Measurements from ENCODE around the gene CEP152.

DNA sequence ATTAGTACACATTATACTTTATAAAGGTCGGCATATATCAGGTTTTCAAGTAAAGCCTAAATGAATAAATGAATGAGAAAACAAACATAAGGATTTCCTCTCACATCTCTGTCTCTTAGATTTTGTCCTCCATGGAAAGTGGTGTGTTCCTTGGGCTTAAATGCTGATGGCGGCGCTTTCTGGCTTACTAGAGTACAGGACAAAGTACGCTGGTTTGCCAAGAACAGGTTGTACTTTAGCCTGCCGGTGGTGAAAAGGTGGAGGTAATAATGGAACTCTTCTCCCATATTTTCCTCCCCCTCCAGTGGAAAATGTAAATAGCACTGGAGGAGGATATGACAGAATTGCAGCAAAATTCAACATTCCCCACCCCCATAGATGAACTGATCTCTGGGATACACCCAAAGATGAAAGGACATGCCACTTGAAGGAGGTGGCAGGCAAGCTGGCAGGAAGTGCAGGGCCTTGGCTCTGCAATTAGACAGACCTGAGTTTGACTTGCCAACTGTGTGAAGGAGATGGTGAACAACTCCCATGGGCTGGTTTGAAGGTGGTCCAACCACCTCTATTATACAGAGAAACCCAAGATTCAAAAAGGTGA lies 29.3 kb downstream of the CEP152 start:
- no peak for TF ChIP-seq CTCF (IDR thresholded peaks at IDR 0.05; ENCODE audit: low read length)
- no peak for TF ChIP-seq EZH2phosphoT487 (IDR thresholded peaks at IDR 0.05; ENCODE audit: low read length)

Data from MM.1S (cell line).